ENCODE data around the gene LAMA2.

DNA sequence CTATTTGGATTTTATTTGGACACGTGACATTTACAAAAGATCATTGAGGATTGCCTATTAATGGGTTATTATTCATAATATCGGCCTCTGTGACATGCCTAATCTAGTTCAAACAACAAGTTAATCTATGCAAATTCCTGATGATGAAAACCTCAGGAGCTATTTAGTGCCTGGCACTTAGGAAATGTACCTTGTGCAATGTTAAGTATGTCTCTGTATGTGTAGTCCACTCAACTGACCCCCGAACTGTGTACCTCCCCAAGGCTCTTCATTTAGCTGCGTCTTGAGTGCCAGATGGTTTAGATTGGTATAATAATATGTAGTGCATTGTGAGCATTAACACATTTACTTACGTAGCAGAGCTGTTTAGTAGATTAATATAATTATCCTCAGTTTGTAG, 6.9 kb downstream of the LAMA2 start:
- TF ChIP-seq GATA3 (IDR thresholded peaks at IDR 0.05; ENCODE audit: low read depth, low read length) = no peak
- TF ChIP-seq GATA2 (IDR thresholded peaks at IDR 0.05; ENCODE audit: low read depth, low read length) = no peak

Data from SH-SY5Y (cell line).